Limb (tissue), 2 donors: ENCODE results near the gene SGIP1.
"Not testable (repeated sequence)": the region's sequence is repeated elsewhere in the genome, so short reads cannot be mapped to it uniquely, and the experiment has no call there.

Experiments
- DNase-seq, 2 donors: peaks; one replicate each; pipeline ENCODE4 v3.0.0-alpha.2; 2016; ENCODE audit errors: extremely low spot score in 2 of 2

Gene SGIP1

DNA sequence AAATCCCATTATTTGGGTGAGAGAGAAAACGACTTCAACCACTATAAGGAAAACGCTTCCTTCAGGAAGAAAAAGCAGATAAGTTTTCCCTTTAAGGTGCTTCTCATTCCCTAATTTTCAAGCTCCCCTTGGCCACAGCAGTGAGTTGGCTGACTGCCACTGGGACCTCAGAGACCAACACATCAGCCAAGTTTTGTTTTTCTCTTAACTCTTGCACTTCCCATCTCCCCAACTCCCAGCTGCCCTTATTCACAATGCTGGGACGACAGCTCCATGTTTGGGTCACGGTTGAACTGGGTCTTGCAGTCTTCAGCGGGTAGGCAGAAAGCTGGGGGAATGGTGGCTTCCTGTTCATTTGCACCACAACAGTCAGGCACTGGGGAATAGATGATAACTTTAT lies 18.9 kb downstream of the SGIP1 start:
- peak in 1 of 2 donors; percentile 41 for DNase-seq

DNA sequence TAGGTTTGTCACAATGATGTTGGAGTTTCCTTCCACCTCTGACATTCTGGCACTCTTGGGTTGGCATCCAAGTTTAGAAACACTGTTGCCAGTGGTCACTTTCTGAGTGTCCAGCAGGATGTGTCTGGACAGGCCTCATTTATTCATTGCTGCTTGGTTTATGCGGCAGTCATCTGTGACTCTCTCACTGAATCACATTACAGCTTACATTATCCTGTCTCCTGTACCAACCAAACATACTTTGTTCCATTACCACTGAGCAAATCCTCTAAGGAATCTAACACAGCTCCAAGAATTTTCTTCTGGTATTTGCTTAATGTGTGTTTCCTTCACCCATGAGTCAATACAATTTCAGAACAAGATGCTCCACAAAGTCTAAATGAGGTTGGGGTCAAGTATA lies 19.9 kb downstream of the SGIP1 start:
- no peak for DNase-seq

DNA sequence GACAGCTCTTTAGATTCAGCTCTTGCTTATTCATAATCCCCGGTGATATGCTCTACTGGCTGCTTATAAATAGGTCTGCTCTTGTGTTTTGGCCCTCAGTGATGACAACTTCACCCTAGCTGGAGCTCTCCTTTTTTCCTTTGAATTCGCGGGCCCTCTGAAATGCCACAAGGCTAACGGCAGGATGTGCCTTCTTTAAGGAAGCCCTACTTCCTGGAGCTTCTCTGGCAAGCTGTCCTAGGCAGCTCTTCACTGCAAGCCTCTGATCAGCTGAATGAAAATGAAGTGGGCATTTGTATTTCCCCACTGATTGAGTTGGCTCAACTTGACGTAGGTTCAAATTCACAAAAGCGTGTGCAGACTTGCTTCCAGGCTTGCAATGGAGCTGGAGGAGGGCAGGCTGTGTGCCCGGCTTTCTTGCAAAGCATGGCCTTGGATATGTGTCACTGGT lies 22.2 kb downstream of the SGIP1 start:
- DNase-seq = no peak

DNA sequence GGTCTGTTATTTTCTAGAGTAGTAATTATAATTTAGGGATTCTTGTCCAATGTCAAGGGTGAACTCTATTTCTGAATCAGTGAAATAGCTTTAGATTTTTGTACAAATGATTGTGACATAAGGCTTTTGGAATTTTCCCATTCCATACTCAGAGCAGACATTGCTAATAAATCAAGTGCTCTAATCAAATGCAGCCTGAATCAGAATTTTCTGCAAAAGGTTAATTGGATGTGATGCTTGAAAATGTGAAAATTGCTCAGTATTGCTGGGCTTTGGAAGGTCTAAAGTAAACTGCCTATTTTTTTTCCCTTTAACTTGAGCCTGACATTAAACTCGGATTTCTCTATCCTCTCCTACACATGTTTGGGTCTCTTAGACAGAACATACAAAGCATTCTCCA lies 23.2 kb downstream of the SGIP1 start:
- no peak for DNase-seq

DNA sequence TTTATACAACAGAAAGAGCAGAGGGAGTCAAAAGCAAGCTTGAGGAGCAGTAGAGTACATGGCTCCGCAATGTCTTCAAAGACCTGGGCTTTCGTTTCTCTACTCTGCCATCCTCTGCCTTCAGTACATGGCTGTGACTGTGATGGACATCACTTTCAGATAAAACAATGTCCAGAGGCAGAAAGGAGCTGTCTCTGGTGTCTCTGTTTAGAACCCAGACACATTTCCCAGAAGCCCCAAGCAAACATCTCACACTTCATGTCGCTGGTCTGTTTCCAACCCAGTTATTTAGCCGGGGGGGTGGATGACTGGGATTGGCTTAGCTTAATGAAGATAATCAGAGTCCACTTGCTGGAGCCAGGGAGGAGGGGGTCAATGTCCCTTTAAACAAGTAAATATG lies 25.6 kb downstream of the SGIP1 start:
- DNase-seq = no peak

DNA sequence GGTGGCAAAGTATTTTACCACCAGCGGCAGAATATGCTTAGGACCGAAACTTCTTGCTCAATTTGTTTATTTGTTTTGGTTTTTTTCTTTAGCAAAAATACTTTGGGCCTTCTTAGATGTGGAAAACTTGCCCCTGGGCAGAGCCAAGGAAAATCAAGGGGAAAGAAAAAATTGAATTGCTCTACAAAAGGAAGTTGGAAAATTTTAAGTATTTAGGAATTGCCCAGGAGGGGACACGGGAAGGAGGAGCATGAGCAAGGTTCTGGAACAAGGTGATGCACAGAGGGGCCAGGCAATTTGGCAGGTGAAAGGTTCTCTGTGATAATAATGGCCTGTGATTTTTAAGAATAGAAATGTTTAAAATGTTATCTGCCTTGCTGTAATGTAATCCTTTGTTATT lies 28.6 kb downstream of the SGIP1 start:
- no peak for DNase-seq

DNA sequence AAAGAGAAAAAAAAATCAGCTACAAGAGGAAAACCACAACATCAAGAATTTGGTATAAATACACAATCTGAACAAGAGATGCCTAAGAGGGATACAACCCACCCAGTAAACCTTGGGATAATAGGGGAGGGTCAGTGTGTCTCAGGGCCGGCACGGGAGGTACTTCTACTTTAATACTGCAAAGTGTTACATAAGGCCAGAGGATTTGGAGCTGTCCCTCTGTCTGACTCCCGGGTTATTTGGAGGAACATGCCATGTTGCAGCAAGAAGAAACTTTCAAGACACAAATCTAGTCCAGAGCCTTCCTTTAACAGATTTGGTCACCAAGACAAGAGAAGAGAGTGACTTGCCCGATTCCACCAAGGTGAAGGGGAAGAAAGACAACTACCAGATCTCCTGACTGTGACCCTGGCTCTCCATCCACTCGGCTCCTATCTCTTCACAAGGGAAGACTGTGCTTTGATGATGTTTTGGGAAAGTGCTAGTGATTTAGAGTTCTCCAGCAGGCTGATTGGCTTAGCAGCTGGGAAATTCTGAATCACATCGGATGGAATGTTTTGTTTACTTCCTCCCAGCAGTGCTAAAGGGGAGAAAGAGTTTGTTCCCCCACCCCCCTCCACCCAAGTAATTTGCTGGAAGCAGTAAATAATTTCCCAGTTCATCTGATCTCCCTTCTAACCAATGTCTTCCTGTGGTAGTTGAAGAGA lies 29.3 kb downstream of the SGIP1 start:
- DNase-seq = no peak

DNA sequence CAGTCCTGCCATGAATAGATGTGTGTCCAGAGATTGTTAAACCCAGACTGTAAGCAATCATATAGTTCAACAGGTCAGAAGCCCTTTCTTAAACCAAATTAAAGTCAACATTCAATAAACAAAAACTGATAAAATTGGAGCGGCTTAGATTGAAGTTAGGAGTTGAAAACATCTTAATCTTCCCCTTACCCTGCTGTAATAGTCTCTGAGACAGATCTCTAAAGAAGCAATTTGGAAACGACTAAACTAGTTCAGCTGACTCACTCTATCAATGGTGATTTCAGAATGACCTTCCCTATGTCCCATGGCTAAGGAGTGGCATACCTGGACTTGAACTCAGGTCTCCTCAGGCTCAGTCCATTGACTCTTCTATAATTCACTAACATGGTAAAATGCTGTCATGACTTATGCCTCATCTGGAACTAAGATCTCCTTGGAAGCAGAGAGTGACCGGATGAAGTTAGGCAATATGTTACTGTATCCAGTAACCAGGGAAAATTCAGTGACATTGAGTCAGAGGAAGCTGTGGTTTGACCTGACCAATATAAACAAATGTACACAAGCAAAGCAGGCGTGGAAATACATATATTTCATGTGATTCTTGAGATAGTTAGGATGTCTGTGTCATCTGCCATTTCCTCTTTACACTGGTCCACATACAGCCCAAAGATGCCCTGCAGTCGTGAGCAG lies 30.1 kb downstream of the SGIP1 start:
- DNase-seq = no peak

DNA sequence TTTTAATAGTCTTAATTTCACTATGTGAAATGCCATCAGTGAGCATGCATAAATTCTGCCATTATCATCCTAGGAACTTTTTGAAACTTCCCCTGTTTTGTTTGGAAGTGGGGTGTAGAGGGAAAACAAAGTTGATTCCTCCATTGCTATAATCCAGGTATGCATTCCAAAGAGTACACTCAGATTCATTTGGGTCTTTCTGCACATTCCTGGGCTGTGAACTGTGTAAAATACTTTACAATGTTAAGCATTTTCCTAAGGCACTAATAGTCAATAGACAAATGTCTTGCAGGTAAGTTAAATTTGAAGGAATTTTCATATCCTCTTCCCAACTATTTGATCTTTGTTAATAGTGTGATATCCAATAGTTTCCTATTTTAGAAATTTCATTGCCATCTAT lies 36.2 kb downstream of the SGIP1 start:
- no peak for DNase-seq

DNA sequence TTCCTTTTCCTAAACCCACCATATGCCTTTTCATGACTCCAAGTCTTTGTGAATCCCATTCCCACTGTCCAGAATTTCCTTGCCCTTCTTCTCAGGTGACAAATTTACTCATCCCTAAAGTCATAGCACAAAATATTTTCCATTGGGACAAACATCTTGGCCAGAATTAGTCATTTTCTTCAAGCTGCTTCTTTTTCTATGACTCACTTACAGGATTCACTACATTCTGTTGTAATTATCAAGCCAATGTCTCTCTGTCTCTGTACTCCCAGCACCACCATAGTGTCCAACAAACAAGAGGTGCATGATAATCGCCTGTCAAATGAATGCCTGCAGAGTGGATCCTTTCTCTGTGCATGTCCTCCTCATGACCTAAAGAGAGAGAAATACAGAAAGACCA lies 37.8 kb downstream of the SGIP1 start:
- no peak for DNase-seq

DNA sequence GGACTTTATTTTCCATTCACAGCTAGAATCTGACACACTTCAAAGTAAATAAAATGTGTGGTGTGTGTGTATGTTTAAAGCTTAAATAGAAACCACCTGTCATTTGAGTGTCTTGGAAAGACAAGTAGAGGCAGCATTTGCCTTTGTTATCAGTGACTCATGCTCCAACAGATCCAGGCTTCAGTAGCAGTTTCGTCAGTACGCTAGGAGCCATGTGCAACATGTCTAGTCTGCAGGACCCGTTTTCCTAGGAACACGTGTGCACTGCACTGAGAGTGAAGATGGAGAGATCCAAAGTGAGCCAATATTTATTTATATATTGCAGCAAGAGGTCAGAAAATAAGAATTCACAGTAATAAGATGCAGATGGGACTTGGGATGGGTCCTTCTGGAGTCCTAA lies 41.8 kb downstream of the SGIP1 start:
- DNase-seq = peak in 1 of 2 donors; percentile 14

DNA sequence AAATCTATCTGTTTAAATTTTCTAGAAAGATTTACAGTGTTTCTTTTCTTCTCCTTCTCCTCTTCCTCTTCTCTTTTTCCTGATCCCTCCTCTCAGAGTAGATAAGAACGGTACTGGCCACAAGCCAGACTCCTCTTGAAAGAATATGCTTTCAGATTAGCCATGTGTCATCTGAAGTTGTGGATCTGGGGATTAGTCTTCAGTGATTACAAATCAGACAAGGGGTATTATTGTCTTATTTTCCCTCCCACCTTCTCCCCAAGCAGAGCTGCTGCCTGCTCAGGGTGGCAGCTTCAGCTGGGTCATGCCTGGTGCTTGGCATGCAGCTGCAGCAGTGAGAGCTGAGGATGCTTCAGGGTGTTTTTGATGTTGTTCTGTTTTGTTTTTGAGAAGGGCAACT lies 42.7 kb downstream of the SGIP1 start:
- no peak for DNase-seq

DNA sequence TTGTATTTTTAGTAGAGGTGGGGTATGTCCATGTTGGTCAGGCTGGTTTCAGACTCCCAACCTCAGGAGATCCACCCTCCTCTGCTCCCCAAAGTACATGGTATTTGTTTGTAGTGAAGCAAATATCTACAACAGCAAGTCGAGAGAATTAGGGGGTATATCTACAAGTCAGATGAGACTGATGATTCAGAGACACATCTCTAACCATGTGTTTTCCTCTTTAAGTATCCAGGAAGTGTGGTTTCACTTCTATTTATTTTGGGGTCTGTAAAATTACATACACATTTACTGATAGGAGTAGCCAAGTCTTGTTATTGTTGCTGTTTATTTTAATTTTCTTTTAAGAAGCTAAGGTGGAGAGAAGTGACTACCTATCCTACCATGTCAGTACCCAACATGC lies 44.9 kb downstream of the SGIP1 start:
- no peak for DNase-seq

DNA sequence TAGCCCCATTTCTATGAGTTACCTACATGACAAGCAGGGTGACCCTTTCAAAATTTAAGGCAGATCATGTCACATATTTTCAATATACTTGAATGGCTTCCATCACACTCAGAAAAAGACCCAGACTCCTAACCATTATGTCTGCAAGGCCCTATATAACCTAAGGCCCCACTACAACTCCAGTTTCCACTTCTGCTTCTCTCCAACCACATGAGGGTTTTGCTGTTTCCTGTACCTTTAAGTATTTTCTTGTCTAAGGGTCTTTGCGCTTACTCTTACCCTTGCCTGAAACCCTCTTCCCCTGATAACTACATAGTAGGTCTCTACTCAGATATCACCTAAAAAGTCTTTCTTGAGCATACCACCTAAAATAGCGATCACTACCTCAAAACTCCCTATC lies 46.1 kb downstream of the SGIP1 start:
- DNase-seq = no peak

DNA sequence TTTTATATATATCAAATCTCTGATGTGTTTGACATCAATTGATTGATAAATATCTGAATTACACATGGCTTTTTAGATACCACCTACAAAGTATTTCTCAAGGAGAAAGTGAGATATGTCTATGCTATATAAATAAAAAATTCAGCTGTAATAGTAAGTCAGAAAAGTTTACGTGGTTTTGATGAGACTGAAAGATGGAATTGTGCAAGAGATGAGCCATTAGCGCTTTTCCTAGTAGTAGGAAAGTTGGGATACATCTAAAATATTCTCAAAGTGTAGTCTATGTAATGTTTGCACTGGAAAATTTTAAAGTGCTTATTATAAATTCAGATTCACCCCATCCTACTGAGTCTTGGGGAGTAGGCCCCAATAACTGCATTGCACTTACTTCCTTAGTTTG lies 49.1 kb downstream of the SGIP1 start:
- DNase-seq = no peak

DNA sequence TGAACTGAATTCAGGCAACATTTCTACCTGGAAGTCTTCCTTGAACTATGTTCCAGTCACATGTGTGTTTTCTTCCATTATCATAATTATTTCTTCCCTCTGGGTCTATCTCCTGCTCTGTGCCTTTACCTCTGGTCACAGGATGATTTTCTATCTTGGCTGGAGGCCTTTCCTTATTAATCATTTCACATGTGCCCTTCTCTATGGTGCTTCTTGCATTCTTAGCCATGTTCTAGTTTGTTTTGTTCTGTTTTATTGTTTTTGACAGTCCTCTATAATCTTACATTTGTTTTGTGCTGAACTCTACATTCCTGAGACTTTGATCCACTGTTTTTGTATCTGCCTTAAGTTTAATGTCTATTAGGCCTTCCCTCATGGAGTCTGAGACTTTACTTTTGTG lies 51.0 kb downstream of the SGIP1 start:
- DNase-seq = no peak

DNA sequence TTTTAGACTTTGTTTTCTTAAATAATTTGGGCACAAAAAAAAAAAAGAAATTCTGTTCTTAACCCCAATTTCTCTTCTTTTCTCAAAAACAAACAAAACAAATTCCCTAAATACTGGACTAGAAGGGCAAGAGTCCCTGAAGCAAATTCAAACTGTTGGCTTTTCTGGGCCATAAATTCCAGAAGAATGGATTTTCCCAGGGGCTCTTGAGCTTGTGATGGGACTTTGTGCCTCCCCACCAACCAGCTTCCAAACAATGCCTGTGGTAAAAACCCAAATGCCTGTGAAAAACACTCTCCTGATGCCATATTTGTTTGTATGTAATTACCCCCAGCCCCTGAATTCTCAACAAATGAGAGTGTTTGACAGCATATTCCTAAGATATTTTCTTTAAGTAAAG lies 55.4 kb downstream of the SGIP1 start:
- no peak for DNase-seq

DNA sequence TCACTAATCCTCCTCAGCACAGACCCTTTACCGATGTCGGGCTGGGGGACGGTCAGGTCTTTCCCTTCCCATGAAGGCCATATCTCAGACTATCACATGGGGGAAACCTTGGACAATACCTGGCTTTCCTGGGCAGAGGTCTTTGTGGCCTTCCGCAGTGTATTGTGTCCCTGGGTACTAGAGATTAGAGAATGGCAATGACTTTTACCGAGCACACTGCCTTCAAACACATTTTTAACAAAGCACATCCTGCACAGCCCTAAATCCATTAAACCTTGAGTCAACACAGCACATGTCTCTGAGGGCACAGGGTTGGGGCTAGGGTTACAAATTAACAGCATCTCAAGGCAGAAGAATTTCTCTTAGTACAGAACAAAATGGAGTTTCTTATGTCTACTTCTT lies 58.2 kb downstream of the SGIP1 start:
- DNase-seq = not testable (repeated sequence)

DNA sequence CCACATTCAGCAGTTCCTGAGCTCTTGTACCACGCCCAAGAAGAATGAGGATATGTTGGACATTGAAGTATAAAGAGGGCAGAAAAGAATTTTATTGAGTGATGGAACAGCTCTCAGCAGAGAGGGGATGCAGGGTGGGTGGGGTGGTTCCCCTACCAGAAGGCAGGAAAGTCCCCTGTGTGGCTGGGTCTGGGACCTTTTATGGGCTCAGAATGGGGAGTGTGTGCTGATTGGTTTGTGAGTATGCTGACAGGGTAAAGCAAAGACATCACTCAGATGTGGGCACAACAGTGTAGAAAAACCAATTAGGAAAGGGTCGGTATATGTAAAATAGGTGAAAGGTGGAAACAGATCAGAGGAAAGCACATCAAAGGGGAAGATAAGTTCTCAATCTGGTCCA lies 62.2 kb downstream of the SGIP1 start:
- no peak for DNase-seq

DNA sequence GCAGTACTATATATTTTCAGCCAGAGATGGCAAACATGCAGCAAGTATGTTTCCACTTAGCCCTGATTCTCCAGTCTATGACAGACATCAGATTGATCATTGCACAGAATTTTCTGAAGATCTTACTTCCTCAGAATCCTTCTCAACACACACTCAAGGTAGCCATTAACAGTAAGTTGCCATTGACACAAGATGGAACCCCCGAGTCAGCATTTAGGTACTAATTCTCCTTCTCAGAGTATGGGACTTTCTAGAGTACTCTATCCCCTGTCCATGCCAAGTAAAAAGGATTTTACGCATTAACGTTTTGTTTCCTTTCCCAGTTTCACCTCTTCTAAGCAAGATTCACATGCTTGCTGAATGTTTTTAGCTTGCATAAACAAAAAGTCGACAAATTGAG lies 63.5 kb downstream of the SGIP1 start:
- DNase-seq = no peak

DNA sequence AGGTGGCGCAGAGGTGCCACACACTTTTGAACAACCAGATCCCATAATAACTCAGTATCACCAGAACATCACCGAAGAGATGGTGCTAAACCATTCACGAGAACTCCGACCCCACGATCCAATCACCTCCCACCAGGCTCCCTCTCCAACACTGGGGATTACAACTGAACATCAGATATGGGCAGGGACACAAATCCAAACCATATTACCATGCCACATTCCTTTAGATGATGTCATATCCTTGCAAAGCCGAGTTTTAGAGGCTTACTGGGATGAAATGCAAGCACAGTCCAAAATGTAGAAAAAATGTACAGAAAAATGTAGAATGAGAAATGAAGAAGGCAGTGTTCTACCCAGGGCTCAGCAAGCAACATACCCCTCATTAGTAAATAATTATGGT lies 64.7 kb downstream of the SGIP1 start:
- DNase-seq = peak in 1 of 2 donors; percentile 31

DNA sequence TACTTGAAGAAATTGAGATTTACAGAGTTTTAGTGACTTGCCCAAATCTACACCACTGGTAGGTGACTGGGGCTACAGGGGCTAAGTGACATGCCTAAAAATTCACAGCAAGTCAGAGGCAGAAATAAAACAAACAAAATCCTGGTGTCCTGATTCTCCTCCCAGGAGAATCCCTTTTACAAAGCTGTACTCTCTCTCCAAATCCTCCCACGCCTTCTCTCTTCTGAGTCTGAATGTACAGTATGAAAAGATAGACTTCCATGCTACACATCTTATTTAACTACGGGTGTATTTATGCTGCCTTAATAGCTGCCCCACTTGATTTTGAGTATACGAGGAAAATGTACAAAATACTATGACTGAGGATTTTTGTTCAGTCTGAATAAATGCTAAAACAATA lies 65.4 kb downstream of the SGIP1 start:
- no peak for DNase-seq
